Measurements from ENCODE around the gene RSF1.

RSF1 gene

DNA sequence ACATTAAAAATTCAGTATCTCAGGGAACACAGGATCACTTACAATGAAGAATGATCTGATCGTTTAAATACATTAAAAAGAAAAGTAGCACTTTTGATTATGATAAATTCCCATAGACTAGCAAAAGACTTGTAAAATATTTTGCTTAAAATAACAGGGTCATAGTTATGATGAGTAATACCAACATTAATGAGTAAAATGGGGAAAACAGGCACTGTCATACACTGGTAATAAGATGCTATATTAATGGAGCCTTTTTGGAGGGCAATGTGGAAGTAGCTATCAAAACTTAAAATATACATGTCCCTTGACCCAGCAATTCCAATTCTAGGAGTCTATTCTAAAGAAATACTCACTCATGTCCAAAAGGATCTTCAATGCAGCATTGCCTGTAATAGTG is 121.1 kb downstream of the RSF1 start:
- Histone ChIP-seq H3K4me1 (ENCODE audit: control insufficient read depth in 2 of 2, insufficient read depth in 2 of 2, low read length in 2 of 2) (no peaks in the 10 kb centered on the region), H3K27ac (ENCODE audit: low read depth in 2 of 2, low read length in 2 of 2) (no peak overlapping the region), H3K9ac (ENCODE audit: low read depth in 1 of 2, low read length in 2 of 2) (no peak overlapping the region), H3K4me3 (ENCODE audit: low read length in 2 of 2) (no peak overlapping the region), H3K27me3 (ENCODE audit: control insufficient read depth in 2 of 2, insufficient read depth in 2 of 2, low read length in 2 of 2) (no peaks in the 10 kb centered on the region), H3K9me3 (ENCODE audit: control insufficient read depth in 2 of 2, low read length in 2 of 2) (no peaks in the 10 kb centered on the region), H3K36me3 (ENCODE audit: control insufficient read depth in 2 of 2, insufficient read depth in 2 of 2, low read length in 2 of 2) (peaks cover 27 to 29% of the 10 kb centered on the region in 2 donors)

DNA sequence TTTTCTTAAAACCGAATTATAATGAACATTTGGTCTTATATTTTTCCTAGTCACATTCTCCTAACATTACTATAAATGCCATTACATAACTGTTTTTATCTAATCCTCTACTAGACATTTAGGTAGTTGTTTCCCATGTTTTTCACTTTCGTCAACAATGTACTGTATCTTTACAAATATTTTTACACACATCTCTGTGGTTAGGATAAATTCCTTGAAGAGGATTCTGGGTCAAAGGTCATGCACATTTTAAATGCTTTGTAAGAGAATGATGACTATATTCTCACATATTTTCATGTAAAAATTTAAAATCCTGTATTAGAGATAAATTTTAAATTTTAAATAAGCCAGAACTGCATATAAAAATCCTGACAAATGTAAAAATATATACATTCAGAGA is 121.6 kb downstream of the RSF1 start:
- no peaks in the 10 kb centered on the region for H3K4me1 ChIP-seq (ENCODE audit: control insufficient read depth in 2 of 2, insufficient read depth in 2 of 2, low read length in 2 of 2)
- H3K36me3 ChIP-seq (ENCODE audit: control insufficient read depth in 2 of 2, insufficient read depth in 2 of 2, low read length in 2 of 2), result peaks cover 27 to 29% of the 10 kb centered on the region in 2 donors
- no peak overlapping the region for H3K9ac ChIP-seq (ENCODE audit: low read depth in 1 of 2, low read length in 2 of 2)

DNA sequence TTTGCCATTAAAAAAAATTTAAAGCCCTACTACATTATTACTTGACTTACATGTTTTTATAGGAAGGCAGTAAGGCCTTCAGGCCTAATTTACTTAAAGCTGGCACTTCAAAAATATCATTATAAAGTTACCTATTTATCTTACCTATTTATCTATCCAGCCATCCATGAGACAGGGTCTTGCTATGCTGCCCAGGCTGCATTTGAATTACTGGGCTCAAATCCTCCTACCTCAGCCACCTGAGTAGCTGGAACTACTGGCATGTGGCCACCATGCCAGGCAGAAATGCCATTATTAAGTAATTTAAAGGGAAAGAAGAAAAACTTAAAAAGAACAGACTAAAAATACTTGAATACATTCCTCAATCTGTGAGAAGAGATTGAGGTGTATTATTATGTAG is 122.7 kb downstream of the RSF1 start:
- Histone ChIP-seq H3K36me3 (ENCODE audit: control insufficient read depth in 2 of 2, insufficient read depth in 2 of 2, low read length in 2 of 2) (peaks cover 27 to 29% of the 10 kb centered on the region in 2 donors), H3K9me3 (ENCODE audit: control insufficient read depth in 2 of 2, low read length in 2 of 2) (no peaks in the 10 kb centered on the region), H3K4me1 (ENCODE audit: control insufficient read depth in 2 of 2, insufficient read depth in 2 of 2, low read length in 2 of 2) (no peaks in the 10 kb centered on the region), H3K9ac (ENCODE audit: low read depth in 1 of 2, low read length in 2 of 2) (no peak overlapping the region), H3K4me3 (ENCODE audit: low read length in 2 of 2) (no peak overlapping the region), H3K27me3 (ENCODE audit: control insufficient read depth in 2 of 2, insufficient read depth in 2 of 2, low read length in 2 of 2) (no peaks in the 10 kb centered on the region), H3K27ac (ENCODE audit: low read depth in 2 of 2, low read length in 2 of 2) (no peak overlapping the region)

More for the DNA sequence above, 121.6 kb downstream of the RSF1 start:
- Histone ChIP-seq H3K4me3 (ENCODE audit: low read length in 2 of 2) (no peak overlapping the region), H3K9me3 (ENCODE audit: control insufficient read depth in 2 of 2, low read length in 2 of 2) (no peaks in the 10 kb centered on the region), H3K27me3 (ENCODE audit: control insufficient read depth in 2 of 2, insufficient read depth in 2 of 2, low read length in 2 of 2) (no peaks in the 10 kb centered on the region), H3K27ac (ENCODE audit: low read depth in 2 of 2, low read length in 2 of 2) (no peak overlapping the region)

DNA sequence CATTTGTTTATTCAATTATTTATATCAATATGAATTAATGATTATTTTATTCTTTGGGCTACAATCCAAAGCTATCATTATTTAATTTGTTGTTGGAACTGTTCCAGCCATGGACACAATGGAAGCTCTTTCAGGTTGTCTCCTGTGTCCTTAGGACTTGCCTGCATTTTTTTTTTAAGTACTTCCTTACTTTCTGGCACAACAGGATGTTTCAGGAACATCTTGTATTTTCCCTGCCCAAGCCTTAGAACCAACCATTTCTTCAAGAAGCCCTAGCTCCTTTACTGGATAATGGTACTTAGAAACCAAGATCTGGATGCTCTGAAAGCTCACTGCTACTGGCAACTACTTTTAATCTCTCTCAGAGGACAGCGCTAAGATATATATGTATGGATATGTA is 125.1 kb downstream of the RSF1 start:
- Histone ChIP-seq H3K27me3 (ENCODE audit: control insufficient read depth in 2 of 2, insufficient read depth in 2 of 2, low read length in 2 of 2) (no peaks in the 10 kb centered on the region), H3K9ac (ENCODE audit: low read depth in 1 of 2, low read length in 2 of 2) (no peak overlapping the region), H3K4me1 (ENCODE audit: control insufficient read depth in 2 of 2, insufficient read depth in 2 of 2, low read length in 2 of 2) (peaks cover 0 to 3% of the 10 kb centered on the region in 2 donors), H3K4me3 (ENCODE audit: low read length in 2 of 2) (no peak overlapping the region), H3K36me3 (ENCODE audit: control insufficient read depth in 2 of 2, insufficient read depth in 2 of 2, low read length in 2 of 2) (peaks cover 22 to 28% of the 10 kb centered on the region in 2 donors), H3K9me3 (ENCODE audit: control insufficient read depth in 2 of 2, low read length in 2 of 2) (no peaks in the 10 kb centered on the region), H3K27ac (ENCODE audit: low read depth in 2 of 2, low read length in 2 of 2) (no peak overlapping the region)

DNA sequence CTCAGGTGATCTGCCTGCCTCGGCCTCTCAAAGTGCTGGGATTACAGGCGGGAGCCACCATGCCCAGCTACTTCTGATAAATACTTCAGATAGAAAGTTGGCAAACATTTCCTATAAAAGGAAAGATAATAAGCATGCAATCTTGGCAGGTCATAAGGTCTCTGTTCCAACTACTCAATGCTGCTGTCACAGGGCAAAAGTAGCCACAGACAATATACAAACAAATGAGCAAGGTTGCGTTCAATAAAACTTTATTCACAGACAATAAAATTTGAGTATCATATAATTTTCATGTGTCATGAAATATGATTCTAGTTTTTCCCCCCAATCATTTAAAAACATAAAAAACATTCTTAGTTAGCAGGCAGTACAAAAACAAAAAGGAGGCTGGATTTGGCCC is 129.9 kb downstream of the RSF1 start:
- H3K9ac ChIP-seq (ENCODE audit: low read depth in 1 of 2, low read length in 2 of 2), result no peak overlapping the region
- no peaks in the 10 kb centered on the region for H3K9me3 ChIP-seq (ENCODE audit: control insufficient read depth in 2 of 2, low read length in 2 of 2)
- peaks cover 0 to 3% of the 10 kb centered on the region in 2 donors for H3K4me1 ChIP-seq (ENCODE audit: control insufficient read depth in 2 of 2, insufficient read depth in 2 of 2, low read length in 2 of 2)
- H3K4me3 ChIP-seq (ENCODE audit: low read length in 2 of 2), result no peak overlapping the region
- peaks cover 23 to 25% of the 10 kb centered on the region in 2 donors for H3K36me3 ChIP-seq (ENCODE audit: control insufficient read depth in 2 of 2, insufficient read depth in 2 of 2, low read length in 2 of 2)
- no peaks in the 10 kb centered on the region for H3K27me3 ChIP-seq (ENCODE audit: control insufficient read depth in 2 of 2, insufficient read depth in 2 of 2, low read length in 2 of 2)
- H3K27ac ChIP-seq (ENCODE audit: low read depth in 2 of 2, low read length in 2 of 2), result no peak overlapping the region

DNA sequence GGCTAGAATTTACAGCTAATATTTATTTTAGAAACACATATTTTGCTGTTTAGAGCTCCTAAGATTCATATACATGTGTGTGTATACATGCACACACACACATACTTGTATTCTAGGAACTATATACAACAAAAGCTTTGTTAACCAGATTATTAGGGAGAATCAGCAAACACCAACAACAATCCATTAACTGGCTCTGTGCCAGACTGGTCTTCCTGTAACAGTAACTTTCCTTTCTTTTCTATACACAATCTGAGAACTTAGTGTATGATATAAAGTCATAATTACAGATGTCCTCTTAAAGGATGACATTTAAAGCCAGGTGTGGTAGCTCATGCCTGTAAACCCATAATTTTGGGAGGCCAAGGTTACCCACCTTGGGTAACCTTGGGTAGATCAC is 133.4 kb downstream of the RSF1 start:
- Histone ChIP-seq H3K4me3 (ENCODE audit: low read length in 2 of 2) (no peak overlapping the region), H3K9ac (ENCODE audit: low read depth in 1 of 2, low read length in 2 of 2) (no peak overlapping the region), H3K9me3 (ENCODE audit: control insufficient read depth in 2 of 2, low read length in 2 of 2) (no peaks in the 10 kb centered on the region), H3K36me3 (ENCODE audit: control insufficient read depth in 2 of 2, insufficient read depth in 2 of 2, low read length in 2 of 2) (peaks cover 23 to 33% of the 10 kb centered on the region in 2 donors), H3K4me1 (ENCODE audit: control insufficient read depth in 2 of 2, insufficient read depth in 2 of 2, low read length in 2 of 2) (peaks cover 0 to 3% of the 10 kb centered on the region in 2 donors), H3K27me3 (ENCODE audit: control insufficient read depth in 2 of 2, insufficient read depth in 2 of 2, low read length in 2 of 2) (no peaks in the 10 kb centered on the region), H3K27ac (ENCODE audit: low read depth in 2 of 2, low read length in 2 of 2) (no peak overlapping the region)

DNA sequence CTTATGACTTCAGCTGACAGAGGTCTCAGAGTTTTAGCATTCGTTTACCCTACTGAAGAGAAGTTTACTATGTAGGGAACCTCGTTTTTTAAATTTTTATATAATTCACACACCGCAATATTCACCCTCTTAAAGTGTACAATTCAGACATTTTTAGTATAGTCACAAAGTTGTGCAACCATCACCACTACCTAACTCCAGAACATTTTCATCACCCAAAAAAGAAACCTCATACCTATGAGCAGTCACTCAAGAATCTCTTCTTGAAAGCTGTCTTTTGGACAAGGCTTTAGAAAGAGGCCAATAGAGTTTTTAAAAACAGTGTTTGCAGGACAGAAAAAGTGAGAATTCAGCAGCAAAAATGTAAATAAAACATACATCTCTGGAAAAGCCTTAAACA is 143.4 kb downstream of the RSF1 start:
- Histone ChIP-seq H3K27me3 (ENCODE audit: control insufficient read depth in 2 of 2, insufficient read depth in 2 of 2, low read length in 2 of 2) (no peaks in the 10 kb centered on the region), H3K4me1 (ENCODE audit: control insufficient read depth in 2 of 2, insufficient read depth in 2 of 2, low read length in 2 of 2) (no peaks in the 10 kb centered on the region), H3K9ac (ENCODE audit: low read depth in 1 of 2, low read length in 2 of 2) (no peak overlapping the region), H3K9me3 (ENCODE audit: control insufficient read depth in 2 of 2, low read length in 2 of 2) (no peaks in the 10 kb centered on the region), H3K4me3 (ENCODE audit: low read length in 2 of 2) (no peak overlapping the region), H3K36me3 (ENCODE audit: control insufficient read depth in 2 of 2, insufficient read depth in 2 of 2, low read length in 2 of 2) (peaks cover 37 to 42% of the 10 kb centered on the region in 2 donors), H3K27ac (ENCODE audit: low read depth in 2 of 2, low read length in 2 of 2) (no peak overlapping the region)

DNA sequence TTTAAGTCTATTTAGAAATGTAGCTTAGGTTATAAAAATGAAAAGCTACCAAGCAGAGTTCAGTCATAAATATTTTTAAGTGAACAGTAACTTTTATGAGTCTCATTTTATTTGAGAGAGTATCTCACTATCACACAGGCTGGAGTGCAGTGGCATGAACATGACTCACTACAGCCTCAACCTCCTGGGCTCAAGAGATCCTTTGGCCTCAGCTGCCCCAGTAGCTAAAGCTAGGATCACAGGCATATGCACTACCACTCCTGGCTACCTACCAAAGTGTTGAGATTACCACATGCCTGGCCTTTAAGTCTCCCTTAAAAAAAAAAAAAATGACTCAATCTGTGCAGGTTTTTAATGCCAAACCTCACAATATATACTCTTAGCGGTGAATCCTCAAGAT is 148.3 kb downstream of the RSF1 start:
- Histone ChIP-seq H3K9ac (ENCODE audit: low read depth in 1 of 2, low read length in 2 of 2) (no peak overlapping the region), H3K27me3 (ENCODE audit: control insufficient read depth in 2 of 2, insufficient read depth in 2 of 2, low read length in 2 of 2) (no peaks in the 10 kb centered on the region), H3K9me3 (ENCODE audit: control insufficient read depth in 2 of 2, low read length in 2 of 2) (no peaks in the 10 kb centered on the region), H3K27ac (ENCODE audit: low read depth in 2 of 2, low read length in 2 of 2) (no peak overlapping the region), H3K4me3 (ENCODE audit: low read length in 2 of 2) (peak overlapping the region in 1 of 2 donors; percentile 32), H3K36me3 (ENCODE audit: control insufficient read depth in 2 of 2, insufficient read depth in 2 of 2, low read length in 2 of 2) (peaks cover 38 to 41% of the 10 kb centered on the region in 2 donors), H3K4me1 (ENCODE audit: control insufficient read depth in 2 of 2, insufficient read depth in 2 of 2, low read length in 2 of 2) (peaks cover 5 to 8% of the 10 kb centered on the region in 2 donors)

DNA sequence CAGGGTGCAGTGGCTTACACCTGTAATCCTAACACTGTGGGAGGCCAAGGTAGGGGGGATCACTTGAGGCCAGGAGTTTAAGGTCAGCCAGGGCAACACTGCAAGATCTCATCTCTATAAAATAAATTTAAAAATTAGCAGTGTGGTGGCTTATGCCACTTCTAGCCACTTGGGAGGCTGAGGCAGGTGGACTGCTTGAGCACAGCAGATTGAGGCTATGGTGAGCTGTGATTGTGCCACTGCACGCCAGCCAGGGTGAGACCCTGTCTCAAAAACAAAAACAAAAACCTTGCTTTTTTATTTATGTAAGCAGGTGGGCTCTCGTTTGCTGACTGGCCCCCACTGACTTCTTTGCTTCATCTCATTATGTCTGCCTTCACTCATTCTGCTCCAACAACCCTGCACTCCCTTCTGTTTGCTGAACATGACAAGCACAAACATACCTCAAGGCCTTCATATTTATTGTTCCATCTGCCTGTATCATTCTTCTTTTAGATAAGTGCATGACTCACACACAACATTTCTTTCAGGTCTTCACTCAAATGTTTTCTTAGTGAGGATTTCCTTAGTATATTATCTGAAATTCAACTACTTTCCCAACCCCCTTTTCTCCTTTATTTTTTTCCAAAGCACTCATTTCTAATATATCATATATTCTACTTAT is 150.5 kb downstream of the RSF1 start:
- peak overlapping the region in 1 of 2 donors; percentile 19 for H3K27ac ChIP-seq (ENCODE audit: low read depth in 2 of 2, low read length in 2 of 2)
- no peak overlapping the region for H3K9ac ChIP-seq (ENCODE audit: low read depth in 1 of 2, low read length in 2 of 2)
- no peaks in the 10 kb centered on the region for H3K27me3 ChIP-seq (ENCODE audit: control insufficient read depth in 2 of 2, insufficient read depth in 2 of 2, low read length in 2 of 2)
- peaks cover 8 to 14% of the 10 kb centered on the region in 2 donors for H3K4me1 ChIP-seq (ENCODE audit: control insufficient read depth in 2 of 2, insufficient read depth in 2 of 2, low read length in 2 of 2)
- H3K36me3 ChIP-seq (ENCODE audit: control insufficient read depth in 2 of 2, insufficient read depth in 2 of 2, low read length in 2 of 2), result peaks cover 32 to 34% of the 10 kb centered on the region in 2 donors
- H3K4me3 ChIP-seq (ENCODE audit: low read length in 2 of 2), result no peak overlapping the region
- H3K9me3 ChIP-seq (ENCODE audit: control insufficient read depth in 2 of 2, low read length in 2 of 2), result no peaks in the 10 kb centered on the region

DNA sequence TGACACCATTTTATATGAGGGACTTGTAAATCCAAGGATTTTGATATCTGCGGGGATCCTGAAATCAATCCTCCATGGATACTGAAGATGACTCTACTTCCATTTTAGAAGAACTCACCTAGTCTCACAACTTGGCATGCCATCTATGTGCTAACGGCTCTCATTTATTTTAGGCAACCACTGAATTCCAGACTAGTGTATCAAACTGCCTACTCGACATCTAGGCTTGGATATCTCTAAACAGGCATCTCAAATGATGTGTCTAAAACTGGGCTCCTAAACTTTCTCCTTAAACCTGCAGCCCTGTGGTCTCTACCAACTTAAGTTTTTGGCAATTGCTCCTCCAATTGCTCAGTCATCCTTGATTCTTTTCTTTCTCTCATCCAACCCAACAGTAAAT is 151.8 kb downstream of the RSF1 start:
- Histone ChIP-seq H3K9me3 (ENCODE audit: control insufficient read depth in 2 of 2, low read length in 2 of 2) (no peaks in the 10 kb centered on the region), H3K36me3 (ENCODE audit: control insufficient read depth in 2 of 2, insufficient read depth in 2 of 2, low read length in 2 of 2) (peaks cover 28 to 34% of the 10 kb centered on the region in 2 donors), H3K4me1 (ENCODE audit: control insufficient read depth in 2 of 2, insufficient read depth in 2 of 2, low read length in 2 of 2) (peaks cover 8 to 19% of the 10 kb centered on the region in 2 donors), H3K4me3 (ENCODE audit: low read length in 2 of 2) (no peak overlapping the region), H3K27me3 (ENCODE audit: control insufficient read depth in 2 of 2, insufficient read depth in 2 of 2, low read length in 2 of 2) (no peaks in the 10 kb centered on the region), H3K9ac (ENCODE audit: low read depth in 1 of 2, low read length in 2 of 2) (no peak overlapping the region), H3K27ac (ENCODE audit: low read depth in 2 of 2, low read length in 2 of 2) (no peak overlapping the region)
